Measurements from ENCODE around the gene CMIP.

DNA sequence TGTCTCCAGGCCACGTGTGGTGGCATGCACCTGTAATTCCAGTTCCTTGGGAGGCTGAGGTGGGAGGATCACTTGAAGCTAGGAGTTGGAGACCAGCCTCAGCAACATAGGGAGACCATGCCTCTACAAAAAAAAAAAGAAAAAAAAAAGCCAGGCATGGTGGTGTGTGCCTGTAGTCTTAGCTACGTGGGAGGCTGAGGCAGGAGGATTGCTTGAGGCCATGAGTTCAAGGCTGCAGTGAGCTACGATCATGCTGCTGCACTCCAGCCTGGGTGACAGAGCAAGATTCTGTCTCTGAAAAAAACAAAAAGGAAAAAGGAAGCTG is 103.9 kb downstream of the CMIP start:
- TF ChIP-seq, protein P1, sequence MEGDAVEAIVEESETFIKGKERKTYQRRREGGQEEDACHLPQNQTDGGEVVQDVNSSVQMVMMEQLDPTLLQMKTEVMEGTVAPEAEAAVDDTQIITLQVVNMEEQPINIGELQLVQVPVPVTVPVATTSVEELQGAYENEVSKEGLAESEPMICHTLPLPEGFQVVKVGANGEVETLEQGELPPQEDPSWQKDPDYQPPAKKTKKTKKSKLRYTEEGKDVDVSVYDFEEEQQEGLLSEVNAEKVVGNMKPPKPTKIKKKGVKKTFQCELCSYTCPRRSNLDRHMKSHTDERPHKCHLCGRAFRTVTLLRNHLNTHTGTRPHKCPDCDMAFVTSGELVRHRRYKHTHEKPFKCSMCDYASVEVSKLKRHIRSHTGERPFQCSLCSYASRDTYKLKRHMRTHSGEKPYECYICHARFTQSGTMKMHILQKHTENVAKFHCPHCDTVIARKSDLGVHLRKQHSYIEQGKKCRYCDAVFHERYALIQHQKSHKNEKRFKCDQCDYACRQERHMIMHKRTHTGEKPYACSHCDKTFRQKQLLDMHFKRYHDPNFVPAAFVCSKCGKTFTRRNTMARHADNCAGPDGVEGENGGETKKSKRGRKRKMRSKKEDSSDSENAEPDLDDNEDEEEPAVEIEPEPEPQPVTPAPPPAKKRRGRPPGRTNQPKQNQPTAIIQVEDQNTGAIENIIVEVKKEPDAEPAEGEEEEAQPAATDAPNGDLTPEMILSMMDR (IDR thresholded peaks at IDR 0.05) = no peak
- no peak for TF ChIP-seq POLR2A (IDR thresholded peaks at IDR 0.05)

All from thyroid gland (tissue), 4 donors.